AG08396 (cell line): Measurements from ENCODE around the gene METTL1.

Experiments
- DNase-seq: peaks from one replicate; pipeline ENCODE4 v3.0.0; 2012; ENCODE audit warnings: low spot score, mixed read lengths

METTL1 gene

GRCh38 chr12:57736741-57737466 lies 35.0 kb downstream of the METTL1 start:
- DNase-seq: no peak

- no peak for DNase-seq
Measured at GRCh38 chr12:57735952-57736740, 35.8 kb downstream of the METTL1 start.

- DNase-seq: no peak
Measured at GRCh38 chr12:57735198-57735855, 36.6 kb downstream of the METTL1 start.

GRCh38 chr12:57734591-57734990 lies 37.3 kb downstream of the METTL1 start:
- DNase-seq: no peak

- no peak for DNase-seq
Measured at GRCh38 chr12:57733928-57734327, 38.0 kb downstream of the METTL1 start.

GRCh38 chr12:57732726-57733593 lies 38.9 kb downstream of the METTL1 start:
- no peak for DNase-seq

- no peak for DNase-seq
Measured at GRCh38 chr12:57732270-57732669, 39.6 kb downstream of the METTL1 start.

- DNase-seq: no peak
Measured at GRCh38 chr12:57731411-57732080, 40.4 kb downstream of the METTL1 start.

- no peak for DNase-seq
Measured at GRCh38 chr12:57730336-57731067, 41.4 kb downstream of the METTL1 start.

GRCh38 chr12:57729321-57729844 lies 42.5 kb downstream of the METTL1 start:
- no peak for DNase-seq

- DNase-seq: no peak
Measured at GRCh38 chr12:57727758-57728395, 44.0 kb downstream of the METTL1 start.

GRCh38 chr12:57726884-57727757 lies 44.8 kb downstream of the METTL1 start:
- DNase-seq: no peak

GRCh38 chr12:57726151-57726883 lies 45.6 kb downstream of the METTL1 start:
- DNase-seq: peak; percentile 95

GRCh38 chr12:57725851-57726150 lies 46.1 kb downstream of the METTL1 start:
- no peak for DNase-seq

- no peak for DNase-seq
Measured at GRCh38 chr12:57724936-57725740, 46.8 kb downstream of the METTL1 start.

- no peak for DNase-seq
Measured at GRCh38 chr12:57724003-57724935, 47.6 kb downstream of the METTL1 start.

GRCh38 chr12:57723630-57723962 lies 48.3 kb downstream of the METTL1 start:
- no peak for DNase-seq
